Memory B cell (primary cell): Measurements from ENCODE around the gene REEP5.
"Not testable (repeated sequence)": the region's sequence is repeated elsewhere in the genome, so short reads cannot be mapped to it uniquely, and the experiment has no call there.

ENCODE experiments used
- ATAC-seq: fragments of 150-1000 bp; cut with Tn5 transposase; 2 replicates; pipeline ENCODE4 v1.10.0; 2021; ENCODE audit warnings: low read depth, mild to moderate bottlenecking, moderate library complexity
- DNase-seq, 2 donors: peaks; one replicate each; pipeline ENCODE4 v3.0.0; 2022; ENCODE audit warnings: low spot score in 2 of 2
- H3K27ac Mint-ChIP-seq: one replicate; pipeline ENCODE4 v1.8.0; 2022; ENCODE audit warnings: mild to moderate bottlenecking, moderate library complexity, mixed read lengths
- H3K27me3 Mint-ChIP-seq: one replicate; pipeline ENCODE4 v1.8.0; 2022; ENCODE audit warnings: mixed read lengths
- H3K36me3 Mint-ChIP-seq: one replicate; pipeline ENCODE4 v1.8.0; 2022; ENCODE audit warnings: mild to moderate bottlenecking, mixed read lengths
- H3K4me1 Mint-ChIP-seq: one replicate; pipeline ENCODE4 v1.8.0; 2022; ENCODE audit warnings: mixed read lengths
- H3K4me3 Mint-ChIP-seq: one replicate; pipeline ENCODE4 v1.8.0; 2022; ENCODE audit warnings: mild to moderate bottlenecking, moderate library complexity, mixed read lengths
- H3K9me3 Mint-ChIP-seq: one replicate; pipeline ENCODE4 v1.8.0; 2022; ENCODE audit warnings: mixed read lengths

REEP5 gene

DNA sequence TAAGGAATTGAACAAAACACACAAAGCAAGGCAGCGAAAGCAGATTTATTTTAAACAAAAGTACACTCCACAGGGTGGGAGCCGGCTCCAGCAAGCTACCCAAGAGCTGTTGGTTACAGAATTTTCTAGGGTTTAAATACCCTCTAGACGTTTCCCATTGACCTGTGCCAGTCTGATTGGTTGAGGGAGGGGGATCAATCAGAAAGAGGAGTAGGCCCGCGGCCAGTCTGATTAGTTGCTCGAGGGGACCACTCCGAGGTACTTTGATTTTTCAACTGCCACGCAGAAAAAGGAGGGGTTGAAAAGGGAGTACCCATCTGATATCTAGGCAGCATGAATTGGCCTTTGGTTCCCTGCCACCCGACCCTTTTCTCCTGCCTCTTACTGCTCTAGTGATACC is 59.9 kb downstream of the REEP5 start:
- no peaks in the 10 kb centered on the region for H3K9me3 Mint-ChIP-seq

DNA sequence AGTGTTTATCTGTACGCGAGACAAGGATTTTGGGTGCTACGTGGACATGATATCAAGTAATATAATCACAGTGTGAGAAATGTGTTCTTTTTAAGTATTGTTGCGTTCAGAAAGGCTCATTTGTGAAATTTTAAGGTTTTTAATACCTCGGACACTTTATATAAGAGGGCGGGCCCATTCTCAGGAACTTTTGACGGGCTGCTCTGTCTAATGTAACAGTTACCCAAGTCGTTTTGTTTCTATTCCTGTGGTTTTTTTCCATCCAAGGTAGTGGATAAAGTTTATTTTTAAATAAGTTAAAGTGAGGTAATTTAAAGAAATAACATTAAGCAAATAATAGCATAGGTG is 60.4 kb downstream of the REEP5 start:
- H3K27ac Mint-ChIP-seq = peak overlapping the region; percentile 96
- H3K4me1 Mint-ChIP-seq = peaks cover 14% of the 10 kb centered on the region

More for the DNA sequence above, 59.9 kb downstream of the REEP5 start:
- ATAC-seq = no peak
- Mint-ChIP-seq H3K27ac (no peak overlapping the region), H3K27me3 (no peaks in the 10 kb centered on the region), H3K4me3 (peak overlapping the region; percentile 96), H3K4me1 (peaks cover 14% of the 10 kb centered on the region), H3K36me3 (peaks cover 6% of the 10 kb centered on the region)
- no peak for DNase-seq

DNA sequence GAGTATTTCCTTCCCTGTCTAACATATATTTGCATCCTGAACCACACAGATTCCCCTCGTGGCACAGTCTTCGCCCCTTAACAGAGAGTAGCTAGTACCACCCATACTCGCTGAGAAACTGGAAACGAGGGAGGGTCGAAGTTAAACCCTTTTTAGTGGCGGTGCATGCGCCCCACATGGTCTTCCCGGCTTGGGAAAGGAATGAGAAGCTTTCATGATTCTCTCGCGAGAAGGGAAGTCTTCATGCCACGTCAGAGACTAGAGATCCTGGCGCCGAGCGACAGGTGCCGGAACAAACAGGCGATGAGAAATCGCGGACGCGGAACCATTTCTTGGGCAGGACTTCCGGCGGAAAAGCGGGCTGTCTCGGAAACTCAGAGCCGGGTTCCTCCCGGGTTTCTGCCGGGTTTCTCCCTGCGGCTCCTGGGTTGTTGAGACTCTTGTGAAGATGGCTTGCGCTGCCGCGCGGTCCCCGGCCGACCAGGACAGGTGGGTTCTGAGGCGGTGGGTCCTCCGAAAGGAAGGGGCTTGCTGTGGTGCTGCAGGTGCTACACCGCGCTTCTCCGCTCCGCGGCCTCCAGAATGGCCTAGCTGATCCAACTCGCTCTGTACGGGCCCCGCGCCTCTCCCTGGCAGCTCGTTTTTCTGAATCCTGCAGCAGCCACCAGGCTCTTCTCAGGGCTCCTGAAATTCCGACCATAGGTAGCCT is 60.9 kb downstream of the REEP5 start, which contains the start of gene SRP19:
SRP19 (plus strand) TSS at position 359 of the 709 bp plus-strand sequence; CDS start at position 449, 90 bp downstream.
- ATAC-seq (peak; percentile 95), DNase-seq (peak; percentile 83 to 91)
- Mint-ChIP-seq H3K36me3 (peaks cover 3% of the 10 kb centered on the region), H3K9me3 (peaks cover 3% of the 10 kb centered on the region), H3K27ac (peak within 1 kb of the TSS; percentile 96), H3K27me3 (peaks cover 3% of the 10 kb centered on the region), H3K4me3 (peak within 1 kb of the TSS; percentile 96), H3K4me1 (peaks cover 14% of the 10 kb centered on the region)

More for the DNA sequence above, 60.4 kb downstream of the REEP5 start:
- Mint-ChIP-seq H3K36me3 (peaks cover 3% of the 10 kb centered on the region), H3K4me3 (peak overlapping the region; percentile 96), H3K27me3 (no peaks in the 10 kb centered on the region), H3K9me3 (no peaks in the 10 kb centered on the region)
- no peak for ATAC-seq
- DNase-seq = no peak

DNA sequence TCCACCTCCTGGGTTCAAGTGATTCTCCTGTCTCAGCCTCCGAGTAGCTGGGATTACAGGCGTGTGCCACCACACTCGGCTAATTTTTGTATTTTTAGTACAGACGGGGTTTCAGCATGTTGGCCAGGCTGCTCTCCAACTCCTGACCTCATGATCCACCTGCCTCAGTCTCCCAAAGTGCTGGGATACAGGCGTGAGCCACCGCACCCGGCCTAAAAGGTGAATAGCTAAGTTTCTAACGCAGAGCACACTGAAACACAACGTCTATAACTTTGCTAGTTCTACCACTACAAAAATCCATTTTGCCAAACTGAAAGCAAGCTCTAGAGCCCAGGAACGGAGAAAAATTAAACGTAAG is 61.5 kb downstream of the REEP5 start:
- ATAC-seq, H3K9me3 Mint-ChIP-seq, DNase-seq, H3K36me3 Mint-ChIP-seq, H3K27me3 Mint-ChIP-seq: not testable (repeated sequence)
- Mint-ChIP-seq H3K4me1 (peaks cover 14% of the 10 kb centered on the region), H3K4me3 (peak overlapping the region; percentile 96), H3K27ac (peak overlapping the region; percentile 96)

DNA sequence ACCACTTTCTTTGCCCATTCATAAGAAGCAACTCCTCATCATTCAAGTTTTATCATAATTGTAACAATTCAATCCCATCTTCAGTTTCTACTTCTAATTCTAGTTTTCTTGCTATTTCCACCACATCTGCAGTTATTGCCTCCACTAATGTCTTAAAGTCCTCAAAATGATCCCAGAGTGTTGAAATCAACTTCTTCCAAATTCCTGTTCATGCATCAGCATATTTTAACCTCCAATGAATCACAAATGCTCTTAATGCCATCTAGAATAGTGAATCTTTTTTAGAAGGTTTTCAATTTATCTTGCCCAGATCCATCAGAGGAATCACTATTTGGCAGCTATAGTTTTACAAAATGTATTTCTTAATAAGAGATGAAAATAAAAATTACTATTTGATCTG is 64.2 kb downstream of the REEP5 start:
- Mint-ChIP-seq H3K27ac (no peak overlapping the region), H3K4me1 (peaks cover 10% of the 10 kb centered on the region), H3K36me3 (peaks cover 7% of the 10 kb centered on the region), H3K9me3 (peaks cover 9% of the 10 kb centered on the region), H3K4me3 (no peak overlapping the region), H3K27me3 (peaks cover 13% of the 10 kb centered on the region)
- ATAC-seq = no peak
- DNase-seq = no peak

DNA sequence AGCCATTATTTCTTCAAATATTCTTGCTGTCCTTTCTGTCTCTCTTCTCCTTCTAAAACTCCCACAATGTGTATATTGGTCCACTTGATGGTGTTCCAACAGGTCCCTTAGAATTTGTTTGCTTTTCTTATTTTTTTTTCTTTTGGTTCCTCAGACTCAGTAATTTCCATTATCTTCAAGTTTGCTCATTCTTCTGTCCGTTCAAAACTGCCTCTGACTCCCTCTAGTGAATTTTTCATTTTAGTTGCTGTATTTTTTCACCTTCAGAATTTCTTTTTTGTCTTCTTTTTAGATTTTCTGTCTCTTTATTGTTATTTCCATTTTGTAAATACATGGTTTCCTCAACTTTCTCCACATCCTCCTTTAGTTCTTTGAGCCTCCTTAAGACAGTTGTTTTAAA is 67.4 kb downstream of the REEP5 start:
- no peaks in the 10 kb centered on the region for H3K4me1 Mint-ChIP-seq

DNA sequence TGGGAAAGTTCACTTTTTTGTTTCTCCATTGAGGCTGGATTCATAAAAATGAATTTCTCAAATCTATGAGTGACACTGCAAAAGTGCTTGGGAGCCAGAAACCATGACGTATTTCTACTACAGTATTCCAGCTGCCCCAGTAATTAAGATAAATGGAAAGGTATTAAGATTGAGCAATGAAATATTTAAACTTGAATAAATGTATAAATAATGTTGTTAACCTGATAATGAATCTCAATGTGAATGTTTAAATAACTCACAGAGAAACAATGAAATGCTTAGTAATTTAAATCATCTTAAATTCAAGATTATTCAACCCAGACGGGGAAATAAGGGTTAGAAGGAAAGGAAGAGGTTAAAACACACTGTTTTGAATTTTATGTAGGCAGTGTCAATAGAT is 72.1 kb downstream of the REEP5 start:
- Mint-ChIP-seq H3K9me3 (peaks cover 4% of the 10 kb centered on the region), H3K27me3 (peaks cover 3% of the 10 kb centered on the region), H3K36me3 (peaks cover 4% of the 10 kb centered on the region), H3K4me3 (no peak overlapping the region), H3K4me1 (peaks cover 4% of the 10 kb centered on the region), H3K27ac (no peak overlapping the region)
- DNase-seq (no peak), ATAC-seq (no peak)

More for the DNA sequence above, 67.4 kb downstream of the REEP5 start:
- DNase-seq = no peak
- no peak overlapping the region for H3K4me3 Mint-ChIP-seq
- peaks cover 9% of the 10 kb centered on the region for H3K9me3 Mint-ChIP-seq
- peaks cover 7% of the 10 kb centered on the region for H3K36me3 Mint-ChIP-seq
- ATAC-seq = no peak
- no peak overlapping the region for H3K27ac Mint-ChIP-seq
- peaks cover 13% of the 10 kb centered on the region for H3K27me3 Mint-ChIP-seq

DNA sequence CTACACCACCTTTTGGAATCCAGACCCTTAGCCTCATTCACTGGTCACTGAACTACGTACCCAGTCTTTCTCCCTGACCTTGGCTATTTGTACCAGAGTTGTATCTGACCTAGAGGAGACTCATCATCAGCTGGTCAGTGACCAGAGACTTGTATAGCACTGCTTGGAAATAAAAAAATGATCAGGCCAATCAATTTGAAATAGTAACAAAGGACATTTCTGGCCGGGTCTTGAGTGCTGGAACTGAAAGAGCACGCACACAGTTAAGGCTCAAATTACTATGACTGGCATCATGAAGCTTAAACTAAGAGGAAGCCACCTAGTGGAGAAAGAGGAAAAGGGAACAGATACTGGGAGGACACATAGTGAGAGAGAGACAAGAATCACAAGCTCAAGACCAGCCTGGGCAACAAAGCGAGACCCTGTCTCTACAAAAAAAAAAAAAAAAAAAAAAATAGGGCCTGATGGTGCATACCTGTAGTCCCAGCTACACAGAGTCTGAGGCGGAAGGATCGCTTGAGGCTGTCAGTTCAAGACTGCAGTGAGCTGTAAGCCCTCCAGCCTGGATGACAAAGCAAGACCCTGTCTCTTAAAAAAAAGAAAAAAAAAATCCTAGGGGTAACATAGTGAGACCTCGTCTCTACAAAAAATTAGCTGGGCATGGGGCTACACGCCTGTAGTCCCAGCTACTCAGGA is 73.8 kb downstream of the REEP5 start:
- Mint-ChIP-seq H3K9me3 (no peaks in the 10 kb centered on the region), H3K4me3 (no peak overlapping the region), H3K4me1 (peaks cover 4% of the 10 kb centered on the region), H3K27ac (peak overlapping the region; percentile 74), H3K36me3 (no peaks in the 10 kb centered on the region), H3K27me3 (no peaks in the 10 kb centered on the region)
- ATAC-seq (peak; percentile 99), DNase-seq (peak; percentile 11 to 35)

DNA sequence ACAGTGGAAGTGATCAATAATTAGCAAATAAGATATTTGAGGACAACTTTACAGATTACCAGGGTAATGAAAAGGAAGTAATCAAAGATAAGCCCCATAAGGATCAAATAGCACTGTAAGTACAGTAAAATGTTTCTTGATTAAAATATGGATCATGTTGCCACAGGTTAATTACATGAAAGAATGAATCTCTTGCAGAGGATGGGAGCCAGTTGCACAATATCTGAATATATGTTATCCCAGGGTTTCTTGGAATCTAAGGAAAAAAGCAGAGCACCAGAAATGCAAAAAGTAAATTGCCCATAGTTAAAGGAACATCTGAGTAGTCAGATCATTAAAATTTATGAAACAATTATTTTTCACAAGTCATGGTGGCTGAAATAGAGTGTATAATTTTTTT is 74.7 kb downstream of the REEP5 start:
- H3K4me1 Mint-ChIP-seq = peaks cover 4% of the 10 kb centered on the region
- ATAC-seq (no peak), DNase-seq (no peak)
- no peak overlapping the region for H3K27ac Mint-ChIP-seq
- H3K36me3 Mint-ChIP-seq = peaks cover 2% of the 10 kb centered on the region
- H3K4me3 Mint-ChIP-seq = no peak overlapping the region
- no peaks in the 10 kb centered on the region for H3K9me3 Mint-ChIP-seq
- H3K27me3 Mint-ChIP-seq = no peaks in the 10 kb centered on the region

DNA sequence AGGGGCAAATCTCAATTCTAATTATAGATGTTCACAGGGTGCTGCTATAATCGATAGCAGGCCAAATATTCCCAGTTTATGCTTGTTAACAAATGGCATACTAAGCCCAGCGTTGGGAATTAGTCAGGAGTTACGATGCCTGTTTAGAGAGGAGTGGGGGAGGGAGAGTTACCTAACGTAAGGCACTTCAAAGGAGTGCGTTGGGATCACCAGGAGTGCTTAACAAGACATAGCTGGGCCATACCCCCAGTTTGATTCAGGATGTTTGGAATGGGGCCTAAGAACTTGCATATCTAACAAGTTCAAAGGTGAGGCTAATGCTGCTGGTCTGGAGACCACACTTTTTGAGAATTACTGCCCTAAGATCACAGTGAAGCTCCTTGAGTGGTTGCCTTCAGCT is 75.5 kb downstream of the REEP5 start:
- H3K27ac Mint-ChIP-seq = no peak overlapping the region
- ATAC-seq = no peak
- no peaks in the 10 kb centered on the region for H3K9me3 Mint-ChIP-seq
- H3K4me3 Mint-ChIP-seq = no peak overlapping the region
- no peak for DNase-seq
- H3K4me1 Mint-ChIP-seq = peaks cover 4% of the 10 kb centered on the region
- H3K36me3 Mint-ChIP-seq = peaks cover 2% of the 10 kb centered on the region
- no peaks in the 10 kb centered on the region for H3K27me3 Mint-ChIP-seq

DNA sequence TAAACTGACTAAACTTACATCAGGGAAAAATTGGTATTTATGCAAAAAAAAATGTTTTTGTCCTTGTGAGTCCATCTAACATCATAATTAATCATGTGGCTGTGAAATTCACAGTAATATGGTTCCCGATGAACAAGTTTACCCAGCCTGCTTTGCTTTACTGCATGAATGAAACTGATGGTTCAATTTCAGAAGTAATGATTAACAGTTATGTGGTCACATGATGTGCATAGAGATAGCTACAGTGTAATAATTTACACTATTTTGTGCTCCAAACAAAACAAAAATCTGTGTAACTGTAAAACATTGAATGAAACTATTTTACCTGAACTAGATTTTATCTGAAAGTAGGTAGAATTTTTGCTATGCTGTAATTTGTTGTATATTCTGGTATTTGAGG is 77.5 kb downstream of the REEP5 start:
- Mint-ChIP-seq H3K27me3 (no peaks in the 10 kb centered on the region), H3K4me3 (no peak overlapping the region), H3K4me1 (peaks cover 4% of the 10 kb centered on the region), H3K27ac (no peak overlapping the region), H3K9me3 (no peaks in the 10 kb centered on the region), H3K36me3 (peaks cover 6% of the 10 kb centered on the region)
- DNase-seq (no peak), ATAC-seq (no peak)

DNA sequence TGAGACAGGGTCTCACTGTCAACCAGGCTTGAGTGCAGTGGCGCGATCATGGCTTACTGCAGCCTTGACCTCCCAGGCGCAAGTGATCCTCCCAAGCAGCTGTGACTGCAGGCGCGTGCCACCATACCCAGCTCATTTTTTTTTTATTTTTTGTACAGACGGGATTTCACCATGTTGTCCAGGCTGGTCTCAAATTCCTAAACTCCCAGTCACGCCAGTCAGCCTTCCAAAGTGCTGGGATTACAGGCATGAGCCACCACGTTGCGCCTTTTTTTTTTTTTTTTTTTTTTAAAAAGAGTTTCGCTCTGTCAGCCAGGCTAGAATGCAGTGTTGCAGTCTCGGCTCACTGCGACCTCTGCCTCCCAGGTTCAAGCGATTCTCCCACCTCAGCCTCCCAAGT is 88.1 kb downstream of the REEP5 start:
- DNase-seq (no peak), ATAC-seq (no peak)
- H3K4me3 Mint-ChIP-seq = no peak overlapping the region
- H3K27ac Mint-ChIP-seq = no peak overlapping the region
- H3K36me3 Mint-ChIP-seq = peaks cover 39% of the 10 kb centered on the region
- no peaks in the 10 kb centered on the region for H3K9me3 Mint-ChIP-seq
- no peaks in the 10 kb centered on the region for H3K27me3 Mint-ChIP-seq
- no peaks in the 10 kb centered on the region for H3K4me1 Mint-ChIP-seq

DNA sequence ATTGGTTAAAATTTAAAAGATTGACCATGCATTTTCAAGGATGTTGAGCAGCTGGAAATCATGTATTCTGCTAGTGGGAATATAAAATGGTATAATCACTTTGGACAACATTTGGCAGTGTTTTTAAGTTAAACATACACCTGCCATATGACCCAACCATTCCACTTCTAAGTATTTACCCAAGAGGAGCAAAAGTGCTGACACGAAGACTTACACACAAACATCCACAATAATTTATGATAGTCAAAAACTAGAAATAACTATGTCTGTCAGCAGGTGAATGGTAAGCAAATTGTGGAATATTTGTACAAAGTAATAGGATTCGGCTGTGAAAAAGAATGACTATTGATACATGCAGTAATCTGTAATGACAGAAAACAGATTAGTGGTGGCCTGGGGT is 91.6 kb downstream of the REEP5 start:
- no peaks in the 10 kb centered on the region for H3K9me3 Mint-ChIP-seq
- H3K4me3 Mint-ChIP-seq = no peak overlapping the region
- ATAC-seq (no peak), DNase-seq (no peak)
- no peak overlapping the region for H3K27ac Mint-ChIP-seq
- H3K4me1 Mint-ChIP-seq = no peaks in the 10 kb centered on the region
- H3K27me3 Mint-ChIP-seq = no peaks in the 10 kb centered on the region
- H3K36me3 Mint-ChIP-seq = peaks cover 39% of the 10 kb centered on the region
